IMR-90 (cell line): ENCODE results near the gene TRMT2A. TPM values are rescaled to one million over a fixed set of nuclear protein-coding genes. Genes with fewer than 3 reads are reported as not detected.

Source experiments
- ATAC-seq: fragments of 200-7000 bp; cut with Tn5 transposase; 2 replicates; pipeline ENCODE4 v1.9.1; 2020; ENCODE audit warnings: low read depth, mild to moderate bottlenecking, moderate library complexity
- BruUV-seq: library from RNA; stranded (reverse); fragments of 400-500 nt; replicated peaks from 2 replicates; lab custom pipeline; 2021; lab: Mats Ljungman, UMichigan
- CTCF ChIA-PET: fragments of 300-600 bp; formaldehyde crosslinking; extraction: SDS; loops from one replicate; lab custom pipeline; 2021; ENCODE audit warnings: antibody characterized with exemption; lab: Yijun Ruan, JAX
- POLR2A ChIA-PET: fragments of 300-600 bp; sonication (Branson Sonifier 250); formaldehyde crosslinking; loops from one replicate; lab custom pipeline; 2022; ENCODE audit warnings: antibody characterized with exemption; ENCODE audit not compliant: unreplicated experiment; lab: Charles Lee
- DNase-seq: peaks from one replicate; pipeline ENCODE4 v3.0.0; 2013
- H2AFZ ChIP-seq: replicated peaks from 2 replicates; pipeline ENCODE3; 2013; ENCODE audit warnings: low read length, mild to moderate bottlenecking; ENCODE audit not compliant: poor library complexity
- H2AK5ac ChIP-seq: 2 replicates; pipeline ENCODE4 v1.6.1; 2013; ENCODE audit warnings: low read depth, low read length, inconsistent platforms
- H2AK9ac ChIP-seq: replicated peaks from 2 replicates; pipeline ENCODE3; 2013; ENCODE audit warnings: mild to moderate bottlenecking, low read depth, low read length, moderate library complexity; ENCODE audit not compliant: poor library complexity
- H2BK120ac ChIP-seq: 2 replicates; pipeline ENCODE4 v1.6.1; 2013; ENCODE audit warnings: low read depth, low read length, inconsistent platforms
- H2BK15ac ChIP-seq: 3 replicates; pipeline ENCODE4 v1.6.1; 2013; ENCODE audit warnings: low read depth, low read length, inconsistent platforms
- H2BK20ac ChIP-seq: 2 replicates; pipeline ENCODE4 v1.6.1; 2013; ENCODE audit warnings: low read depth, mild to moderate bottlenecking, inconsistent platforms, low read length, moderate library complexity
- H2BK5ac ChIP-seq: 2 replicates; pipeline ENCODE4 v1.6.1; 2013; ENCODE audit warnings: mild to moderate bottlenecking, low read depth, low read length, inconsistent platforms; ENCODE audit not compliant: poor library complexity, severe bottlenecking
- H3K14ac ChIP-seq: replicated peaks from 2 replicates; pipeline ENCODE4 v1.6.1; 2013; ENCODE audit warnings: low read depth, low read length, inconsistent platforms
- H3K18ac ChIP-seq: 2 replicates; pipeline ENCODE4 v1.6.1; 2013; ENCODE audit warnings: low read depth, low read length, control low read depth
- H3K23ac ChIP-seq: 2 replicates; pipeline ENCODE4 v1.6.1; 2013; ENCODE audit warnings: low read depth, low read length, inconsistent platforms
- H3K27ac ChIP-seq: 2 replicates; pipeline ENCODE4 v1.5.1; 2013; ENCODE audit warnings: mild to moderate bottlenecking, control low read depth, low read length; ENCODE audit not compliant: insufficient read depth
- H3K27me3 ChIP-seq: 2 replicates; pipeline ENCODE4 v1.6.1; 2013; ENCODE audit warnings: low read length; ENCODE audit not compliant: control insufficient read depth, insufficient read depth
- H3K36me3 ChIP-seq: 2 replicates; pipeline ENCODE4 v1.6.1; 2013; ENCODE audit warnings: low read length, mixed read lengths; ENCODE audit not compliant: control insufficient read depth, insufficient read depth
- H3K4ac ChIP-seq: 2 replicates; pipeline ENCODE4 v1.6.1; 2013; ENCODE audit warnings: low read depth, low read length, inconsistent platforms
- H3K4me1 ChIP-seq: 2 replicates; pipeline ENCODE4 v1.6.1; 2013; ENCODE audit warnings: low read length, mixed read lengths; ENCODE audit not compliant: control insufficient read depth, insufficient read depth
- H3K4me2 ChIP-seq: 2 replicates; pipeline ENCODE4 v1.6.1; 2013; ENCODE audit warnings: low read depth, mild to moderate bottlenecking, control low read depth, low read length, moderate library complexity
- H3K4me3 ChIP-seq: 2 replicates; pipeline ENCODE4 v1.5.1; 2013; ENCODE audit warnings: low read depth, mild to moderate bottlenecking, control low read depth, low read length, moderate library complexity; ENCODE audit not compliant: insufficient read depth
- H3K56ac ChIP-seq: 2 replicates; pipeline ENCODE4 v1.6.1; 2013; ENCODE audit warnings: low read length, inconsistent platforms; ENCODE audit not compliant: insufficient read depth; ENCODE audit errors: extremely low read depth
- H3K79me1 ChIP-seq, 2 experiments: 2 replicates each; pipeline ENCODE4 v1.6.1; 2013; ENCODE audit warnings: low read length in 2 of 2, inconsistent platforms in 1 of 2, low read depth in 1 of 2
- H3K9ac ChIP-seq: 2 replicates; pipeline ENCODE4 v1.6.1; 2013; ENCODE audit warnings: low read depth, low read length, control low read depth
- H3K9me1 ChIP-seq: 2 replicates; pipeline ENCODE4 v1.6.1; 2013; ENCODE audit warnings: low read length, inconsistent platforms; ENCODE audit not compliant: insufficient read depth
- H3K9me3 ChIP-seq: 2 replicates; pipeline ENCODE4 v1.6.1; 2013; ENCODE audit warnings: low read length; ENCODE audit not compliant: control insufficient read depth, insufficient read depth
- H4K20me1 ChIP-seq: 2 replicates; pipeline ENCODE4 v1.6.1; 2013; ENCODE audit warnings: low read length, inconsistent platforms; ENCODE audit not compliant: insufficient read depth
- H4K5ac ChIP-seq: 2 replicates; pipeline ENCODE4 v1.6.1; 2013; ENCODE audit warnings: mild to moderate bottlenecking, low read depth, low read length, control low read depth
- H4K8ac ChIP-seq, 2 experiments: 2 replicates each; pipeline ENCODE4 v1.6.1; 2013; ENCODE audit warnings: low read depth in 2 of 2, low read length in 2 of 2, control low read depth in 1 of 2, inconsistent platforms in 1 of 2
- H4K91ac ChIP-seq: 2 replicates; pipeline ENCODE4 v1.6.1; 2013; ENCODE audit warnings: low read depth, low read length, inconsistent platforms; ENCODE audit not compliant: insufficient read depth
- BHLHE40 ChIP-seq: fragments of 150-350 bp; IDR thresholded peaks from 2 replicates; pipeline ENCODE4 v1.6.1; 2016; ENCODE audit warnings: mild to moderate bottlenecking, low read depth, low read length
- CHD1 ChIP-seq: IDR thresholded peaks from 2 replicates; pipeline ENCODE4 v1.6.1; 2012; ENCODE audit warnings: low read depth, low read length, improper control_type of control experiment
- CTCF ChIP-seq: conservative IDR thresholded peaks from 2 replicates; pipeline ENCODE4 v1.5.1; 2012; ENCODE audit warnings: mild to moderate bottlenecking, low read depth, low read length, improper control_type of control experiment
- FOS ChIP-seq: fragments of 150-350 bp; IDR thresholded peaks from 2 replicates; pipeline ENCODE4 v1.6.1; 2016; ENCODE audit warnings: low read depth, low read length
- MAFK ChIP-seq: IDR thresholded peaks from 2 replicates; pipeline ENCODE4 v1.6.1; 2012; ENCODE audit warnings: low read depth, low read length, improper control_type of control experiment
- MAZ ChIP-seq: IDR thresholded peaks from 2 replicates; pipeline ENCODE4 v1.6.1; 2012; ENCODE audit warnings: low read depth, mild to moderate bottlenecking, low read length, improper control_type of control experiment, moderate library complexity, borderline replicate concordance
- MXI1 ChIP-seq: IDR thresholded peaks from 2 replicates; pipeline ENCODE4 v1.6.1; 2012; ENCODE audit warnings: low read depth, mild to moderate bottlenecking, low read length, moderate library complexity, borderline replicate concordance
- NFE2L2 ChIP-seq: fragments of 150-350 bp; IDR thresholded peaks from 2 replicates; pipeline ENCODE4 v1.6.1; 2016; ENCODE audit warnings: low read depth, mild to moderate bottlenecking, low read length
- POLR2A ChIP-seq: IDR thresholded peaks from 2 replicates; pipeline ENCODE4 v1.6.1; 2012; ENCODE audit warnings: mild to moderate bottlenecking, low read depth, low read length
- RAD21 ChIP-seq: IDR thresholded peaks from 2 replicates; pipeline ENCODE4 v1.6.1; 2012; ENCODE audit warnings: low read length, improper control_type of control experiment
- RCOR1 ChIP-seq: IDR thresholded peaks from 2 replicates; pipeline ENCODE4 v1.6.1; 2012; ENCODE audit warnings: mild to moderate bottlenecking, low read length, improper control_type of control experiment; ENCODE audit not compliant: insufficient replicate concordance
- RFX5 ChIP-seq: IDR thresholded peaks from 2 replicates; pipeline ENCODE4 v1.8.0; 2012; ENCODE audit warnings: low read depth, mild to moderate bottlenecking, low read length, moderate library complexity
- SMC3 ChIP-seq: fragments of 150-350 bp; IDR thresholded peaks from 2 replicates; pipeline ENCODE4 v1.6.1; 2016; ENCODE audit warnings: low read depth, mild to moderate bottlenecking, antibody characterized with exemption, low read length, moderate library complexity
- WGBS, 2 experiments: methylation state at CpG; one replicate each; pipeline versions ENCODE4 v1.1.5 to v1.1.7; 2013; ENCODE audit warnings: missing lambda C conversion rate in 2 of 2; ENCODE audit not compliant: insufficient read length in 1 of 2; ENCODE audit errors: extremely low coverage in 2 of 2; 5-methylcytosine and 5-hydroxymethylcytosine counted together
- dilution Hi-C: fragments of 300-500 bp; cut with HindIII; formaldehyde crosslinking; loops from one replicate; pipeline ENCODE4 v1.14.3; 2018; ENCODE audit warnings: low sequenced_read_pairs; ENCODE audit not compliant: unreplicated experiment
- in situ Hi-C: fragments of 300-500 bp; cut with MboI; formaldehyde crosslinking; loops from 3 replicates; pipeline ENCODE4 v1.14.3; 2019; ENCODE audit warnings: low sequenced_read_pairs, inconsistent platforms, mixed read lengths
- intact Hi-C: fragments of 100-400 bp; cut with micrococcal nuclease; formaldehyde crosslinking; loops from 2 replicates; pipeline ENCODE4 v1.10.0; 2022
- polyA plus RNA-seq, 3 experiments: library from polyadenylated mRNA; depleted of rRNA; stranded (reverse); fragments of >200 nt; gene quantifications; 2 replicates each; pipeline ENCODE4 v1.2.3, GENCODE V29; 2012; ENCODE audit warnings: low replicate concordance in 1 of 3
- total RNA-seq: library from RNA; depleted of rRNA; stranded (reverse); fragments of >200 nt; gene quantifications from 2 replicates; pipeline ENCODE4 v1.2.3, GENCODE V29; 2012
- TF ChIP-seq, protein P1 (sequence below): fragments of 150-350 bp; IDR thresholded peaks from 2 replicates; pipeline ENCODE4 v1.6.1; 2017; ENCODE audit warnings: mild to moderate bottlenecking, antibody characterized with exemption, low read length, low read depth

The TRMT2A gene
- total and polyA plus RNA-seq, 2 of the 4 experiments (the other 2 are of a cell fraction) = 22.0 to 39.1 TPM

DNA sequence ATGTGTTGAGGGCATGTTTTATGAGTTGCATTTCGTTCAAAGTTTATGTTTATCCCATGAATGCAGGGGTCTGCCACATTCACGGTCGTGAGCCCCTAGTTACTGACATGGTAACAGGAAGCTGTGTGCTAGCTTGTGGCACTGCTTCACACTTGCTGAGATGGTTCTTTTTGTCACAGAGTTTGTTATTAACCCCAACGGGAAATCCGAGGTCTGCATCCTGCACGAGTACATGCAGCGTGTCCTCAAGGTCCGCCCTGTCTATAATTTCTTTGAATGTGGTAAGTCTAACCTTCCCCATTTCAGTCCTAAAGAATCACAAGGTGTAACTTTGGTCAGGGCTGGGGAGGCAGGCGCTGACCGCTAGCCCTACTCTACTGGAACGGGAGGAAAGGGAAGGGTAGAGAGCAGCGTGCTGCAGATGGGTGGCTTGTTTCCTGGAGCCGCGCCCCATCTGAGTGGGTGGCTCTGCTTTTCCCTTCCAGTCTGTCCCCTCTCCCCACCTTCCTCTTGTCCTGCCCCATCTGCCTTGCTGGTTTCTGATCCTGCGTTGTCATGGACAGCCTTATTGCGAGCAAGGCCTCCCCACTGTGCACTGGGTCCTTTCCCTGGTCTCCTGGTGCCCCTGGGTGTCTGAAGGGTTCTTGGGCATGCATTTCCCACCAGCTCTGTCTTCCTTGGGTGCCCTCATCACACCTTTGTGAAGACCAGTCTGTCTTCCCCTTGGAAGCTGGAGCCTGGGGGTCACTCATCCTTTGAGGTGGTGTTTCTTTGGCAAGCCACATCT lies 25.1 kb downstream of the TRMT2A start (continued):
- no peak for TF ChIP-seq BHLHE40

- Histone ChIP-seq H2AFZ (no peak overlapping the region), H4K20me1 (peaks cover 53% of the 10 kb centered on the region), H2BK5ac (no peak overlapping the region), H3K9me1 (peaks cover 2% of the 10 kb centered on the region; the same call in 1 of the 2 replicates), H3K56ac (no peak overlapping the region), H3K27me3 (no peaks in the 10 kb centered on the region), H3K14ac (no peak overlapping the region), H2BK120ac (no peak overlapping the region), H3K23ac (no peak overlapping the region), H3K36me3 (peaks cover 87% of the 10 kb centered on the region), H3K4ac (no peak overlapping the region), H4K5ac (no peak overlapping the region), H3K79me1 (peaks cover 40 to 86% of the 10 kb centered on the region in 2 experiments), H3K4me1 (peaks cover 4% of the 10 kb centered on the region; the same call in 1 of the 2 replicates), H3K9me3 (no peaks in the 10 kb centered on the region), H3K18ac (no peak overlapping the region), H3K9ac (no peak overlapping the region), H4K8ac (no peak overlapping the region), H2BK15ac (no peak overlapping the region), H2AK5ac (no peak overlapping the region), H3K27ac (no peak overlapping the region), H2BK20ac (no peak overlapping the region), H2AK9ac (no peak overlapping the region), H3K4me3 (no peak overlapping the region), H4K91ac (no peak overlapping the region), H3K4me2 (no peak overlapping the region)
- ATAC-seq (no peak), DNase-seq (no peak)
- WGBS, 2 experiments = 93% methylated on average over 2 of the region's 9 CpGs; no CpG with 5 or more reads in 1 of the 2 experiments
- ChIA-PET POLR2A (no interaction called here), CTCF (no interaction called here)
- intact Hi-C loops = no loop called here
- BruUV-seq = no TSS peak
- in situ Hi-C loops = no loop called here
- dilution Hi-C loops = no loop called here
- TF ChIP-seq MAFK (no peak), SMC3 (no peak), MAZ (no peak), CHD1 (no peak), BHLHE40 (no peak), RCOR1 (no peak), POLR2A (no peak), CTCF (no peak), RFX5 (no peak), NFE2L2 (no peak), MXI1 (no peak), RAD21 (no peak), FOS (no peak)
- TF ChIP-seq, protein P1, sequence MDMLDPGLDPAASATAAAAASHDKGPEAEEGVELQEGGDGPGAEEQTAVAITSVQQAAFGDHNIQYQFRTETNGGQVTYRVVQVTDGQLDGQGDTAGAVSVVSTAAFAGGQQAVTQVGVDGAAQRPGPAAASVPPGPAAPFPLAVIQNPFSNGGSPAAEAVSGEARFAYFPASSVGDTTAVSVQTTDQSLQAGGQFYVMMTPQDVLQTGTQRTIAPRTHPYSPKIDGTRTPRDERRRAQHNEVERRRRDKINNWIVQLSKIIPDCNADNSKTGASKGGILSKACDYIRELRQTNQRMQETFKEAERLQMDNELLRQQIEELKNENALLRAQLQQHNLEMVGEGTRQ = no peak
Measured at GRCh38 chr22:20090730-20091240, 26.2 kb downstream of the TRMT2A start.
